ENCODE results near the gene SFTA2.

GRCh38 chr6:30930506-30930905 lies 1.5 kb downstream of the SFTA2 start:
- no peak for TF ChIP-seq RFX5 (IDR thresholded peaks at IDR 0.05; ENCODE audit: low read length)
- no peak for TF ChIP-seq CTCF (IDR thresholded peaks at IDR 0.05)
- TF ChIP-seq EP300 (IDR thresholded peaks at IDR 0.05; ENCODE audit: borderline replicate concordance in 1 of 2, low read depth in 1 of 2, low read length in 1 of 2): no peak
- TF ChIP-seq SIN3A (IDR thresholded peaks at IDR 0.05; ENCODE audit: borderline replicate concordance, low read depth, low read length): no peak
